GM21515 (cell line): Measurements from ENCODE around the gene BBLN.

ENCODE experiments used
- ATAC-seq: cut with Tn5 transposase; IDR thresholded peaks from one replicate; pipeline ENCODE4 v1.9.1; 2021; ENCODE audit not compliant: unreplicated experiment

Gene BBLN

GRCh38 chr9:128144239-128145181 is 15.6 kb upstream of the BBLN start:
- no peak for ATAC-seq

DNA sequence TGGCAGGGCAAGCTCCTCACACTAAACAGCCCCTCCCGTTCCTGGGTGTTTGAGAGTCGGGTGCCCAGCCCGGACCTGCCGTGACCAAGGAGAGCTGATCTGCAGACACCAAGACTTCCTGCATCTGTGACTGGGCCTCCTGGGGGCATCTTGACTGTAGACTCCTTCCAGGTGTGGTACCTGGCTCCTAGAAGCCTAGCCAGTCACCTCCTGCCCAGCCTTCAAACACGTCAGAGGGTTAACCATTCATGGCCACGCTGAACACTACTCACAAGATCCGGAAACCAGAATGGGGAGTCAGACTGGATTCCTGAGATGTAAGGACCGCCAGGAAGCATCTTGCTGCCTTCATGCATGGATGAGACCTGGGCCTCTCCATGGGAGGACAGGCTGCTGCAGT is 14.5 kb upstream of the BBLN start:
- no peak for ATAC-seq

GRCh38 chr9:128145951-128146351 is 14.1 kb upstream of the BBLN start:
- ATAC-seq: no peak

DNA sequence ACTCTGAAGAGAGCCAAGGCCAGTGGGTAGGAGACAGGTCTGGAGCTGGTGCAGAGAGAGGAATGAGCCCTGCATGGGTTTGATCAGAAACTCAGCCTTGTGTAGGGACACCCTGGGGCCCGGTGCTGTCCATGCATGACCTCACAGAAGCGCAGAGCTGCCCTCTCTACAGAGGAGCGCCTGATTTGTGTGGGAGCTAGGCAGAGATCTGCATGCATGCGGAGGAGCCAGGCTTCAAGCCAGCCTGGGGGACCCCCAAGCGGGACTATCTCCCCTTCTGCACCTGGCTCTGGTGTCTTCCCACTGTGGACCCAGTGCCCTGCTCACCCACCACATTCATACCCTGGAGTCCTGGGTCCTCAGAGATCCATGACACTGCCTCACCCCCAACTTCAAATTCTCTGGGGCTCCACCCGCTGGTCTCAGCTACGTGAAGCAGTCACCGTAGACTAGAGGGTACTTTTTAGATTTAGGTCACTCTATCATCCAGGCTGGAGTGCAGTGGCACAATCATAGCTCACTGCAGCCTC is 13.4 kb upstream of the BBLN start:
- ATAC-seq: no peak

GRCh38 chr9:128148509-128149000 is 11.5 kb upstream of the BBLN start:
- ATAC-seq: no peak

DNA sequence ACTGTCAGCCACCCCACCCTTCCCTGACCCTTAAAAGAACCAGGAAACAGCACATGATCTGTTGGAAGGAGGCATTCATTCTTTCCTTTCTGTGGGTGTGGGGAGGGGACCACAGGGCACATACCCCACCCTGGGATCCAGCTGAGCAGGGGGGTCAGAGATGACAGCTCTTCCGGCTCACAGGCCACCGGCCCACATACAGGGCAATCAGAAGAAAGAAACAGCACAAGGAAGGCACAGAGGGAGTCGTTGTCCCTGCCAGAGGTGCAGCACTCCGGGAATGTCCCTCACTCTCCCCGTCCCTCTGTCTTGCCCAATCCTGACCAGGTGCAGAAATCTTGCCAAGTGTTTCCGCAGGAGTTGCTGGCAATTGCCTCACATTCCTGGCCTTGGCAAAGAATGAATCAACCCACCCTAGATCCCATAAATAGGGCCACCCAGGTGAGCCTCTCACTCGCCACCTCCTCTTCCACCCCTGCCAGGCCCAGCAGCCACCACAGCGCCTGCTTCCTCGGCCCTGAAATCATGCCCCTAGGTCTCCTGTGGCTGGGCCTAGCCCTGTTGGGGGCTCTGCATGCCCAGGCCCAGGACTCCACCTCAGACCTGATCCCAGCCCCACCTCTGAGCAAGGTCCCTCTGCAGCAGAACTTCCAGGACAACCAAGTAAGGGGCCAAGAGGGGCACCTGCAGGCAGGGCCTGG is 10.9 kb upstream of the BBLN start, which contains the start of gene LCN2:
Gene LCN2, plus strand, starts transcription at position 453 of the 701 bp plus-strand sequence. Its CDS starts 73 bp downstream, at position 526.
- ATAC-seq: no peak

- no peak for ATAC-seq
Measured at GRCh38 chr9:128149951-128150593, 10.0 kb upstream of the BBLN start.

- no peak for ATAC-seq
Measured at GRCh38 chr9:128150594-128151308, 9.3 kb upstream of the BBLN start.

DNA sequence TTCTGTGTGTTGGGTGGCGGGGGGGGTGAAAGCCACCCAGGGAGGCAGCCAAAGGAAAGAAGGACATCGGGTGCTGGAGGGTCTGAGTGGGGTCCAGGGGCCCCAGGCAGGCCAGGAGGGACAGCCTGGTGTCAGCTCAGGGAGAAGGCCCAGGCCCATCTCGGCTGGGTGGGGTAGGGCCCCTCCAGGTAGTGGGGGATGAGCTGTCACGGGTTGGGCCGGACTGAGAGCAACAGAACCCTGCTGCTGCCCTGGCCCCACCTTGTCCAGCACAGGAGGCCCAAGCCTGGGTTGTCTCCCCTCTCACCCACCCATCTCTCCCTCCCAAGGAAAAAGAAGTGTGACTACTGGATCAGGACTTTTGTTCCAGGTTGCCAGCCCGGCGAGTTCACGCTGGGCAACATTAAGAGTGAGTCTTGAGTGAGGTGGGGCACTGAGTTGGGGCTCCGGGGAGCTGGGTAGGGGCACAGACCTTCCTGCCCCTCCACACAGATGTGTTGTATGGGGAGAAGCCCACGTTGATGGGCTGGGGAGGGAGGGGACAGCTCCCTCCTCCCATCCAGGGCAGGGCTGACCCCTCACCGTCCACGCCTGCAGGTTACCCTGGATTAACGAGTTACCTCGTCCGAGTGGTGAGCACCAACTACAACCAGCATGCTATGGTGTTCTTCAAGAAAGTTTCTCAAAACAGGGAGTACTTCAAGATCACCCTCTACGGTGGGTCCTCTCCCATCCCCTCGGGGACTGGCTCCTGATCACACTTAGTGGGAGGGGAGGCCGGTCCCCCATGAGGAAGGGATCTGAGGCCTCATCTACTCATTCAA is 8.5 kb upstream of the BBLN start:
- ATAC-seq: no peak

GRCh38 chr9:128152133-128153059 is 7.7 kb upstream of the BBLN start:
- no peak for ATAC-seq

DNA sequence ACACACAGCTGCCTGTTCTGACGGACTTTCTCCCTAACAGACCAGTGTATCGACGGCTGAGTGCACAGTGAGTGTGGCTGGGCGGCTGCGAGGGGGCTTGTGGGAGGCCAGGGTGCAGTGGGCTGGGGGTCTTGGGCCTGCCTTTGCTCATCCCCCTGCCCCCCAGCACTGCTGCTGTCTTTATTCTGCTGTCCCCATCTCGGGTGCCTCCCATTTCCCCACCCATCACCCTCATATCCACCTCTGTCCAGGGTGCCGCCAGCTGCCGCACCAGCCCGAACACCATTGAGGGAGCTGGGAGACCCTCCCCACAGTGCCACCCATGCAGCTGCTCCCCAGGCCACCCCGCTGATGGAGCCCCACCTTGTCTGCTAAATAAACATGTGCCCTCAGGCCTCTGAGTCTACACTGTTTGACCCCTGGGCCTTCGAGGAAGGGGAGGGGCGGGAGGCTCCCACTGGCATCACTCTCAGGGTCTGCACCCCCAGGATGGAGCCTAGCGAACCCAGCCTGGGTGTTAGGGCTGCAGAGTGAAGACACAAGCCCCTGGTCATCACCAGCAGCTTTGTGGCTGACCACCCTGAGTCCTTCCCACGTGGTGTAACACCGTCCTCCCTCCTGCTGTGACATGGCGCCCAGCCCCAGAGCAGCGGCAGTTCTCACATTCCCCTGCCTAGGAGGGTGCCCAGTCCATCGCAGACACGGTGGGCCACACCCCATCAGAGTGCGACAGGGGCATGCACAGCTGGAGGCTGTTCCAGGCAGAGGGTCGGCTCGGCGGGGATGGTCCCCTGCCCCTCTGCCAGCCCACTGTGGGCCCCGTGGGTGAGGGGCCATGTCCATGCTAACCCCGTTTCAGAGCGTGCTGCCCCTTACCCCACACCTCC is 6.8 kb upstream of the BBLN start:
- ATAC-seq: no peak

DNA sequence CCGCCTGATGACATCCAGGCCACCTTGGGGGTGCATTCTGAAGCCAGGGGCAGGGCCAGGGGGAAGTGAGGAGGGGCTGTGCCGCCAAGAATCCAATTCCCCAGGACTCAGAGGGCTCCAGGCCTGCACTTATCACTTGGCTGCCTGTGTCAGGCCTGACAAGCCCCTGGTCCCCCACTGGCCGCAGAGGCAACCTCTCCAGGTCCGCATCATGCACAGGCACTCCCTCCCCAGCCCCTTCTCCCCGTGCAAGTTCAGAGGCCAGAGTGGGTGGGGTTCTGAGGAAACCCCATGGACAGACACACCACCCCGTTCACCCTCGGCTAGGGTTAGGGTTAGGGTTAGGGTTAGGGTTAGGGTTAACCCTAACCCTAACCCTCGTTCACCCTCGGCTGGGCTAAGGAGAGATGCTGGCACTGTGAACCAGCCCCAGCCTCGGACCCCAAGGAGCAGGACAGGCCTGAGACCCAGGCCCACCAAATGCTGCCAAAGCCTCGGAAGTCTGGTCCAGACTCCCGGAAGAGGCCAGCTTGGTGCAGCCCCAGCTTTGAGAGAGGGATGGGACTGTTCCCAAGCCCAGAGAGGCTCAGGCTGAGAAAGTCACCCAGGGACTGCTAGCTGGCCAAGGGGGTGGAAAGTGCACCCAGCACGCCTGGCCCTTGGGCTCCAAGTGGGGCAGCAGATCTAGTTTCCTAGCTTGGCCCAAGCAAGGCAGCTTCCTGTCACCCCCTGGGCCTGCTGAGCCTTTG is 5.9 kb upstream of the BBLN start:
- ATAC-seq: no peak

DNA sequence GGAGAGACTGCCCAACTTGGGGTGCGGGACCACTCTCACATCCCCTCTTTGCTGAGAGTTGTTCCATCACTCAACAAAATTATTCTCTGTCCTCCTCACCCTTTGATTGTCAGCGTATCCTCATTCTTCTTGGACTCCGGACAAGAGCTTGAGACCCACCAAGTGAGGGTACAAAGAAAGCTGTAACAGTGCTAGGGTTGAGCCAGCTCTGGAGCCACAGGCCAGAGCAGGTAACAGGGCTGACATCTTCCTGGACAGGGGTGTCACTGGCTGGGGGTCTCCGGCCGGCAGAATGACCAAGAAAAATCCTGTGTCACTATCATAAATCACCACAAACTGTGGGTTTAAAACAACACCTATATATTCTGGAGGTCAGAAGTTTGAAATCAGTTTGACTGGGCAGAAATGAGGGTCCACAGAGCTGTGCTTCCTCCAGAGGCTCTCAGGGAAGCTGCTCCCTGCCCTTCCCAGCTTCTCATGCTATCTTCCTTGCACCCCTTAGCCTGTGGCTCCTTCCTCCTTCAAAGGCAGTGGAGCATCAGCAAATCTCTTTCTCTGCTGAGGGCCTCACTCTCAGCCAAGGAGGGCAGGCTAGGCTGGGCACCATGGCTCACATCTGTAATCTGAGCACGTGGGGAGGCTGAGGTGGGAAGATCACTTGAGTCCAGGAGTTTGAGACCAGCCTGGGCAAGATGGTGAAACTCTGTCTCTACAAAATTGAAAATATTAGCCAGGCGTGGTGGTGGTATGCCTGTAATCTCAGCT is 4.1 kb upstream of the BBLN start:
- ATAC-seq: no peak

DNA sequence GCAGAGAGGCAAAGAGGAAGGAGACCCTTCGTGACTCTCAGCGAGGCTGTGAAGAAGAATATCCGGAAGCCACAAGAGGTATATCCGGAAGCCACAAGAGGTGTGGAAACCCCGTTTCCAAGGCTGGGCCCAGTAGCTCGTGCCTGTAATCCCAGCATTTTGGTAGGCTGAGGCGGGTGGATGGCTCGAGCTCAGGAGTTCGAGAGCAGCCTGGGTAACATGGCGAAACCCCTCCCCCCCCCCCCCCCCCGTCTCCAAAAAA is 612 bp upstream of the BBLN start:
- no peak for ATAC-seq

- ATAC-seq: peak; percentile 12
Measured at GRCh38 chr9:128160603-128160987, 530 bp downstream of the BBLN start.

- no peak for ATAC-seq
Measured at GRCh38 chr9:128161215-128161902, 1.3 kb downstream of the BBLN start.
